GM12874 (cell line): Measurements from ENCODE around the gene PAQR9.

Experiments used
- CTCF ChIP-seq: IDR thresholded peaks from 2 replicates; pipeline ENCODE4 v1.5.1; 2011; ENCODE audit warnings: low read depth, mild to moderate bottlenecking, control low read depth, low read length, moderate library complexity; ENCODE audit not compliant: insufficient read depth

The PAQR9 gene

DNA sequence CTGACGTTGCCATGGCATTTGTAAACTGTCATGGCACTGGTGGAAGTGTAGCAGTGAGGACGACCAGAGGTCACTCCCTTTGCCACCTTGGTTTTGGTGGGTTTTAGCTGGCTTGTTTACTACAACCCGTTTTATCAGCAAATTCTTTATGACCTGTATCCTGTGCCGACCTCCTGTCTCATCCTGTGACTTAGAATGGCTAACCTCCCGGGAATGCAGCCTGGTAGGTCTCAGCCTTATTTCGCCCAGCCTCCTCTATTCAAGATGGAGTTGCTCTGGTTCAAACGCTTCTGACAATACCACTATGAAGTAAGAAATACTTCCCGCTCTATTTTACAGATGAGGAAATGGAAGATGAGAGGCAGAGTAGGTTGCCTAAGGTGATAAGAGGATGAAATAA, 16.6 kb downstream of the PAQR9 start:
- no peak for TF ChIP-seq CTCF

DNA sequence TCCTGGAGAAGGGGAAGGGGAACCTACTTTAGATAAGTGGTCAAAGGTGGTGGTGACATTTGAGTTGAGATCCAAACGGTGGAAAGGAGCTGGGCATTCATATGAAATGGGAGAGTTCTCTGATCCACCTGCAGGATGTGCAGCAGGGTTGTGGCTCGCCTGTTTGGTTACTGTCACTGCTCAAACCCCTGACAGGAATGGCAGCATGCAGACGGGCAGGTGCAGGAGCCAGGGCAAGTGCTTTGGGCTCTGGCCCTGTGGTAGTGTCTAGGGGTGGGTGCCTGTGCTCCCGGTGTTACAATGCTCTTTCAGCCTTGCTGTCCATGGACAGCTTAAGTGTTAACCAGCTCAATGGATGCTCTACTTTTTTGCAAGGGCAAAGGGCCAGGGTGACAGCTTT, 18.5 kb downstream of the PAQR9 start:
- no peak for TF ChIP-seq CTCF

DNA sequence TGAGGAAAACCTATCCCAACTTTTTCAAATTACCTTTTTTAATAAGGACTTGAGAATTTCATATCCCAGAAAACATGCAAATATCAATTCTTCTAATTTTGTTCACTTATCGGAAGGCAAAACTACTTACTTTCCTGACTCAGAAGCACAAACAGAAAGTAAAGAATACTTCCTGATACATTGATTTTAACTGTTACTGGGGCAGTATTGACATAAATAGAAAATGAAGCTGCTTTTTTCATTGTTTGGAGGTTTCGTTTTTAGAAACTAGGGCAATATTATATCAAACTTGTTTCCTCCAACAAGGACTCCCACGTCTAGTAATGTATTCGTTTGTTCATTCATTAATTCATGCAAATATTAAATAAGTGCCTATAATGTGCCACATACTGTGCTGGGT, 19.1 kb downstream of the PAQR9 start:
- no peak for TF ChIP-seq CTCF

DNA sequence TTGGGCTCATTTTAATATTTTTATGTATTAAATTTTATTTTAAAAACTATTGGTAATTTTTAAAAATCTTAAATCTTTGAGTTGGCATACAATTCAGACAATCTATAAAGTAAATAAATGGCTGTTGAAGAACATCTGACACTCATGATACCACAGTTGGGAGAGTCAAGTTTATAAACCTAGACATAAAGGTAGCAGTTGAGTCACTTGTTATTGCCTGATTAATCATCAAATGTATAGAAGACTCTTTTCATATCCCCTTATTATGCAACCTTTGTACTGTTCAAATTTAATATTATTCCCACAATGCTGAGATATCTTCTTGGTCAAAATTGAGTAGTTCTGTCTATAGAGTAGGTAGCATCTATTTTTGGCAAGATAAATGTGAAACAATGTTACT, 19.6 kb downstream of the PAQR9 start:
- no peak for TF ChIP-seq CTCF

DNA sequence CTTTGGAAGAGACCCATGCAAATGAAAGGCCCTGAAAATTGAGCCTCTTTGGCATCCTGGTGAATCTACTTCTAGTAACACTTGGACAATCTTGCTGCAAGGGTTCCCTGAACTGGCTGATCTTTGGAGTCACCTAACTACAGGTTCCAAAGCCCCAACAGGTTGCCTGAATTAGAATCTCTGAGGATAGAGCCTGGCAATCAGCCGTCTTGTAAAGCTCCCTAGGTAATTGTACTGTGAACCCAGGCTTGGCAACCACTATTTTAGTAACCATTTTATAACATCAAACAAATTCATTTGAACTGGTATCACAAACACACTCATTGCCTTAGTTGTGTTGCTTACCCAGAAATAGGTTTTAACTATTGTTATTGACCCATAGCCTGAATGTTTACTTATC, 20.1 kb downstream of the PAQR9 start:
- TF ChIP-seq CTCF, result no peak

DNA sequence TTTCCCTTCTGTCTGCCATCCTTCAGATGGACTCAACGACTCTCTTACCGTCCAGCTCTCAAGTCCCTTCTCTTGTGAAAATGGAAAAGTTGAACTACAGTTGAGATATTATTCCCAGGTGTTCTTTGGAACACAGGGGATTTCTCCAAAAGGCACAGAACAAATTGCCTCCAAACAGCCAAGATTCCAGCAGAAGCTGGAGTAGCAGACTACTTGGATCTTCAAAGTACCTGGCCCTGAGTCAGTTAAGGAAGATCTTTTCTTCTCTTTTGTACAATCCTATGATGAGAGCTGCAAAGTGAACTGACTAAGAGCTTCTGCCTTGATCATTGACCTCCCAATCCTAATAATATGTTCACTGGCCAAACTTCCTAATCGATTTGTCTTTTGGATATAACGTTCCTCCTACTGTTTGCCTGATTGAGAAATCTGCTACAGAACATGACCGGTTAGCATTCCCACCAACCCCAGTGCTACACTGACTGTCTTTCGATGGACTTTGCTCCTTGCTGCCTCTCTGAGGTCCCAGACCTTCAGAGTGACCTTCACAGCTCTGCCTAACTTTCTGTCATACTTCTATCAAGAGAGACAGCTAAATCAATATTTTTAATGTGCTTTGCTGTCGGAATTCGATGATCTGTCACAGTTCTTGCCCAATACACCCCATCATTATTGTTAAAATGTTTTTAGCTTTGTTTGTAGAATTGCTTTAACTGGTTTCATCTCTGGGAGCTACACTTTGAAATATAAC, 21.9 kb downstream of the PAQR9 start:
- TF ChIP-seq CTCF, result no peak

- no peak for TF ChIP-seq CTCF
Measured at GRCh38 chr3:142940472-142940871, 23.0 kb downstream of the PAQR9 start.

GRCh38 chr3:142940000-142940399, 23.5 kb downstream of the PAQR9 start:
- TF ChIP-seq CTCF, result no peak
